ENCODE measurements around the gene FAM50B. TPM values are rescaled to one million over a fixed set of nuclear protein-coding genes. Genes with fewer than 3 reads are reported as not detected.

The FAM50B gene
- total and polyA plus RNA-seq, 9 donors: 8.1 to 23.0 (median 15.6) TPM

DNA sequence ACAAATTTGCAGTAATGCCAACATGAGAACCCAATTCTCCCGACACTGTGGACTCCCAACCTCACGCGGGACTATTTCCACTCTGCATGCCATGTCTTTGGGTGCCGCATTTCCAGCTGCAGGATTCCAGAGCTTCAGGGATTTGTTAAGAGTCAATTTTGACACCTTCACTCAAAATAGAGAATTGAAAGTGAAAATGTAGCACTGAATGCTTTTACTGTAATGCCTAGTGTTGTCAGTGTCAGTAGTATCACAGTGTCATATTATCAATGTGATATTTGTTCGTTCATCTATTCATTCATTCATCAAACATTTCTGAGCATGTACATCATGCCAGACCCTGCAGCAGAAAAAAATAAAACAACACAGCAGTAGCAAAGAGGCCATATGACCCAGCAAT, 13.4 kb upstream of the FAM50B start:
- WGBS, 3 donors: 96 to 99% (median 96%) methylated on average over 5 of the region's 5 CpGs
- TF ChIP-seq, protein P1, sequence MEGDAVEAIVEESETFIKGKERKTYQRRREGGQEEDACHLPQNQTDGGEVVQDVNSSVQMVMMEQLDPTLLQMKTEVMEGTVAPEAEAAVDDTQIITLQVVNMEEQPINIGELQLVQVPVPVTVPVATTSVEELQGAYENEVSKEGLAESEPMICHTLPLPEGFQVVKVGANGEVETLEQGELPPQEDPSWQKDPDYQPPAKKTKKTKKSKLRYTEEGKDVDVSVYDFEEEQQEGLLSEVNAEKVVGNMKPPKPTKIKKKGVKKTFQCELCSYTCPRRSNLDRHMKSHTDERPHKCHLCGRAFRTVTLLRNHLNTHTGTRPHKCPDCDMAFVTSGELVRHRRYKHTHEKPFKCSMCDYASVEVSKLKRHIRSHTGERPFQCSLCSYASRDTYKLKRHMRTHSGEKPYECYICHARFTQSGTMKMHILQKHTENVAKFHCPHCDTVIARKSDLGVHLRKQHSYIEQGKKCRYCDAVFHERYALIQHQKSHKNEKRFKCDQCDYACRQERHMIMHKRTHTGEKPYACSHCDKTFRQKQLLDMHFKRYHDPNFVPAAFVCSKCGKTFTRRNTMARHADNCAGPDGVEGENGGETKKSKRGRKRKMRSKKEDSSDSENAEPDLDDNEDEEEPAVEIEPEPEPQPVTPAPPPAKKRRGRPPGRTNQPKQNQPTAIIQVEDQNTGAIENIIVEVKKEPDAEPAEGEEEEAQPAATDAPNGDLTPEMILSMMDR (IDR thresholded peaks at IDR 0.05): no peak
- no peak for TF ChIP-seq EP300 (IDR thresholded peaks at IDR 0.05)
- Histone ChIP-seq H3K4me3 (no peak overlapping the region), H3K27me3 (no peaks in the 10 kb centered on the region), H3K9me3 (no peaks in the 10 kb centered on the region), H3K4me1 (ENCODE audit: insufficient read depth) (no peaks in the 10 kb centered on the region), H3K27ac (no peak overlapping the region), H3K36me3 (no peaks in the 10 kb centered on the region)
- no peak for DNase-seq
- intact Hi-C loops (cut with DNase I): no loop called here

DNA sequence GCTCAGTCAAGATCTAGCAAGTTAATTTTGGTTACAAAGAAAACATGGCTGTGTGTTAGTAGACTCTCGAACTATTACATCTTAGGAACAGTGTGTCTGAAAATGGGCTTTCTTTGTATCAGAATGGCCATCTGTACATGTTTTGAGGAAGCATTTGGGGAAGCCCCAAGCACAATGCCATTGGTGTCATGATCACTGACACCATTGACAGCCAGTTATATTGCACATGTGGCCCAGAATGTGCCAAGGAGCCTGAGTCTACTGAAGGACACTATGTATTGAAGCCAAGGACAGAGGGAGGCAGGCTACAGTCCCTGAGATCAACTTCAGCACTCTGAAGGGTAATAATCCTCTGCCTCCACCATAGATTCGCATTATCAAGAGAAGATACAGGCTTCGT, 12.6 kb upstream of the FAM50B start:
- Histone ChIP-seq H3K27me3 (no peaks in the 10 kb centered on the region), H3K9me3 (no peaks in the 10 kb centered on the region), H3K4me1 (ENCODE audit: insufficient read depth) (no peaks in the 10 kb centered on the region), H3K27ac (no peak overlapping the region), H3K36me3 (no peaks in the 10 kb centered on the region), H3K4me3 (no peak overlapping the region)
- no peak for TF ChIP-seq POLR2A (IDR thresholded peaks at IDR 0.05)
- no peak for TF ChIP-seq EP300 (IDR thresholded peaks at IDR 0.05)
- DNase-seq: no peak
- 79 to 93% (median 90%) methylated on average over 3 of the region's 3 CpGs for WGBS, 3 donors
- intact Hi-C loops (cut with DNase I): no loop called here

DNA sequence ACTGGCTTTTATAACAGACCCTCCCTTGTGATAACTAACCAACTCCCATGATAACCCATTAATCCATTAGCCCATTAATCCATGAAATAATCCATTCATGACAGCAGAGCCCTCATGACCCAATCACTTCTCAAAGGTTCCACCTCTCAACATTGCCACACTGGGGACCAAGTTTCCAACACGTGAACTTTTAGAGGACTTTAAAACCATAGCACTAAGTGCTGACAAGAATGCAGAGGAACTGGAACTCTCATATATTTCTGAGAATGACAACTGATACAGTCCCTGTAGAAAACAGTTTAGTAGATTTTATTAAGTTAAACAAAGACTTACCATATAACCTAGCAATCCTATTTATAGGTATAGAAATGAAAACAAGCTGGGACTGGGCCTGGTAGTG, 11.4 kb upstream of the FAM50B start:
- no peak overlapping the region for H3K27ac ChIP-seq
- no peak for DNase-seq
- no peaks in the 10 kb centered on the region for H3K27me3 ChIP-seq
- no peaks in the 10 kb centered on the region for H3K36me3 ChIP-seq
- WGBS, 3 donors: 84 to 98% (median 84%) methylated on average over 1 of the region's 1 CpG
- no peak overlapping the region for H3K4me3 ChIP-seq
- H3K4me1 ChIP-seq (ENCODE audit: insufficient read depth): peaks cover 4% of the 10 kb centered on the region
- TF ChIP-seq, protein P1 (IDR thresholded peaks at IDR 0.05): no peak
- TF ChIP-seq POLR2A (IDR thresholded peaks at IDR 0.05): no peak
- no peak for TF ChIP-seq EP300 (IDR thresholded peaks at IDR 0.05)
- no peaks in the 10 kb centered on the region for H3K9me3 ChIP-seq
- intact Hi-C loops (cut with DNase I): no loop called here

DNA sequence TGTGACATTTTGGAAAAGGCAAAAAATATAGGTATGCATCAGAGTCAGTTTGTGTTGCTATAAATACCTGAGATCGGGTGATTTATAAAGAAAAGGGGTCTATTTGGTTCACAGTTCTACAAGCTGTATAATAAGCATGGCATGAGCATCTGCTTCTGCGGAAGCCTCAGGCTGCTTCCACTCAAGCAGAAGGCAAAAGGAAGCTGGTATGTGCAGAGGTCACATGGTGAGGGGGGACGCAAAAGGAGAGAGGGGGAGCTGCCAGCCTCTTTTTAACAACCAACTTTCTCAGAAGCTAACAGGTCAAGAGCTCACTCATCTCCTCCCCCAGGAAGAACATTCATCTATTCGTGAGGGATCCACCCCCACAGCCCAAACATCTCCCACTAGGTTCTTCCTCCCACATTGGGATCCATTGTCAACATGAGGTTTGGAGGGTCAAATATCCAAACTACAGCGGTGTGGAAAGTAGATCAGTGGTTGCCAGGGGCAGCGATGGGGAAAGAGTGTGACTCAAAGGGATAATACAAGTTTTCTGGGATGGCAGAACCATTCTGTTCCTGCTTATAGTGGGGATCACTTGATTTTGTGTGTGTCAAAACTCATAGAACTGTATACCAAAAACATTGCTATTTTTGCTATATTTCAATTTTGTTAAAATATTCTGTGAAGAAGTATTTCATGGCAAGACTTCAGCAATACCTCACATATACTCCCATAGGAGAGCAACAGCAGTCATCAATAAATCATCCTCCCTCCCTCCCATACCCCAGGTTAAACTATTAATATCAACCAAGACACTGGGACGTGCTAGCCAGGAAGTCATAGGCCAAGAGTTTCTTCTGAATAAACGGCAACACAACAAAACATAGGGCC, 9.9 kb upstream of the FAM50B start:
- H3K27me3 ChIP-seq: no peaks in the 10 kb centered on the region
- peaks cover 6% of the 10 kb centered on the region for H3K4me1 ChIP-seq (ENCODE audit: insufficient read depth)
- no peak for TF ChIP-seq POLR2A (IDR thresholded peaks at IDR 0.05)
- TF ChIP-seq, protein P1 (IDR thresholded peaks at IDR 0.05): no peak
- no peak for TF ChIP-seq EP300 (IDR thresholded peaks at IDR 0.05)
- no peaks in the 10 kb centered on the region for H3K9me3 ChIP-seq
- no peak overlapping the region for H3K27ac ChIP-seq
- intact Hi-C loops (cut with DNase I): no loop called here
- no peak overlapping the region for H3K4me3 ChIP-seq
- no peaks in the 10 kb centered on the region for H3K36me3 ChIP-seq
- no peak for DNase-seq
- 56 to 60% (median 58%) methylated on average over 8 of the region's 8 CpGs for WGBS, 3 donors

DNA sequence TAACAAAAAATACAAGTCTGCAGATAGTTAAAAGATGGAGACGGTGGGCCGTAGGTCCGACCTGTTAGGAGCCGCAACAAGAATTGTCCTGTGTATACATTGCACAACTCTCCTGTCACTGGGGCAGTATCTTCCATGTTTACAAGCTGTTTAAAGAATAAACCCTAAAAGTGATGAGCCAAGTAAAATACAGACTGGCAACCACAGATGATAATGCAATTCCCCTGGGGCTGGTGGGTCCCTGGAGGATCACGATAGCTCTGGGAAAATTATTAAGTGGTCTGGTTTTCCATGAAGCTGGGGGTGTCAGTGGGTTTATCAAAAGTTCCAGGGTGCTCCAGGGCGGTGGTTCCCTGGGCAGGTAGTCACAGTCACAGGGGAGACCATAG, 8.1 kb upstream of the FAM50B start:
- 90 to 91% (median 91%) methylated on average over 6 of the region's 6 CpGs for WGBS, 3 donors
- Histone ChIP-seq H3K27ac (no peak overlapping the region), H3K4me3 (no peak overlapping the region), H3K36me3 (no peaks in the 10 kb centered on the region), H3K9me3 (no peaks in the 10 kb centered on the region), H3K4me1 (ENCODE audit: insufficient read depth) (peaks cover 6% of the 10 kb centered on the region), H3K27me3 (no peaks in the 10 kb centered on the region)
- intact Hi-C loops (cut with DNase I): loop anchor here in 2 of 4 donors (10.0 kb wide), 1 partner anchor 96 kb away; no protein-coding TSS in a partner anchor
- TF ChIP-seq EP300 (IDR thresholded peaks at IDR 0.05) (no peak), POLR2A (IDR thresholded peaks at IDR 0.05) (no peak)
- TF ChIP-seq, protein P1 (IDR thresholded peaks at IDR 0.05): no peak
- no peak for DNase-seq
